ENCODE measurements around the gene ZNF79. TPM values are rescaled to one million over a fixed set of nuclear protein-coding genes. Genes with fewer than 3 reads are reported as not detected.

Gene ZNF79
- total and polyA plus RNA-seq, 2 experiments from 2014 or later, result 4.2 to 6.9 TPM

- no peaks in the 10 kb centered on the region for H3K79me2 ChIP-seq (ENCODE audit: insufficient read depth)
- in situ Hi-C loops (cut with MboI), result no loop called here
- no peaks in the 10 kb centered on the region for H3K36me3 ChIP-seq (ENCODE audit: low read depth)
- no peak overlapping the region for H3K27ac ChIP-seq
- TF ChIP-seq EZH2 (IDR thresholded peaks at IDR 0.05; ENCODE audit: insufficient read depth, poor library complexity, severe bottlenecking) (no peak), EZH2phosphoT487 (IDR thresholded peaks at IDR 0.05; ENCODE audit: insufficient read depth, low read depth) (no peak)
- H3K9me3 ChIP-seq (ENCODE audit: low read depth), result no peaks in the 10 kb centered on the region
- DNase-seq, result no peak
- H3K4me2 ChIP-seq (ENCODE audit: unreplicated experiment), result no peak overlapping the region
- no peaks in the 10 kb centered on the region for H4K20me1 ChIP-seq (ENCODE audit: insufficient read depth)
- no peak overlapping the region for H2AFZ ChIP-seq
- H3F3A ChIP-seq (ENCODE audit: insufficient read depth), result peaks cover 8% of the 10 kb centered on the region
- H3K4me3 ChIP-seq, result no peak overlapping the region
- H3K4me1 ChIP-seq (ENCODE audit: insufficient read depth), result 0 out of 2 replicates have a peak, but pooled peaks cover 9% of the 10 kb centered on the region
- H3K9ac ChIP-seq, result no peak overlapping the region
- peaks cover 63% of the 10 kb centered on the region for H3K27me3 ChIP-seq (replicated peaks; ENCODE audit: insufficient read depth)
- H3K9me2 ChIP-seq (ENCODE audit: insufficient read depth), result no peaks in the 10 kb centered on the region
- 79 to 88% methylated on average over 6 of the region's 6 CpGs for WGBS, 2 experiments (ENCODE audit: low coverage in 1 of 2, low lambda C conversion rate in 2 of 2, missing lambda C conversion rate in 2 of 2)
These were observed 35.3 kb upstream of the ZNF79 start for GRCh38 chr9:127388856-127389238.

GRCh38 chr9:127389381-127390247 lies 34.6 kb upstream of the ZNF79 start:
- Histone ChIP-seq H3F3A (ENCODE audit: insufficient read depth) (peaks cover 8% of the 10 kb centered on the region), H3K4me3 (no peak overlapping the region), H3K9me2 (ENCODE audit: insufficient read depth) (no peaks in the 10 kb centered on the region), H3K4me2 (ENCODE audit: unreplicated experiment) (no peak overlapping the region), H4K20me1 (ENCODE audit: insufficient read depth) (no peaks in the 10 kb centered on the region), H3K4me1 (ENCODE audit: insufficient read depth) (0 out of 2 replicates have a peak, but pooled peaks cover 9% of the 10 kb centered on the region), H3K36me3 (ENCODE audit: low read depth) (no peaks in the 10 kb centered on the region), H3K79me2 (ENCODE audit: insufficient read depth) (no peaks in the 10 kb centered on the region), H3K9me3 (ENCODE audit: low read depth) (no peaks in the 10 kb centered on the region), H3K27ac (no peak overlapping the region), H2AFZ (no peak overlapping the region), H3K9ac (no peak overlapping the region), H3K27me3 (replicated peaks; ENCODE audit: insufficient read depth) (peaks cover 57% of the 10 kb centered on the region)
- in situ Hi-C loops (cut with MboI), result no loop called here
- TF ChIP-seq EZH2 (IDR thresholded peaks at IDR 0.05; ENCODE audit: insufficient read depth, poor library complexity, severe bottlenecking), result no peak
- TF ChIP-seq EZH2phosphoT487 (IDR thresholded peaks at IDR 0.05; ENCODE audit: insufficient read depth, low read depth), result no peak
- 60 to 63% methylated on average over 4 of the region's 4 CpGs for WGBS, 2 experiments (ENCODE audit: low coverage in 1 of 2, low lambda C conversion rate in 2 of 2, missing lambda C conversion rate in 2 of 2)
- no peak for DNase-seq

GRCh38 chr9:127390248-127390545 lies 34.0 kb upstream of the ZNF79 start:
- WGBS, 2 experiments (ENCODE audit: low coverage in 1 of 2, low lambda C conversion rate in 2 of 2, missing lambda C conversion rate in 2 of 2), result 50 to 53% methylated on average over 2 of the region's 2 CpGs
- H4K20me1 ChIP-seq (ENCODE audit: insufficient read depth), result no peaks in the 10 kb centered on the region
- H3K79me2 ChIP-seq (ENCODE audit: insufficient read depth), result no peaks in the 10 kb centered on the region
- H3K27ac ChIP-seq, result no peak overlapping the region
- H3K4me2 ChIP-seq (ENCODE audit: unreplicated experiment), result no peak overlapping the region
- H3K9me2 ChIP-seq (ENCODE audit: insufficient read depth), result no peaks in the 10 kb centered on the region
- 0 out of 2 replicates have a peak, but pooled peaks cover 9% of the 10 kb centered on the region for H3K4me1 ChIP-seq (ENCODE audit: insufficient read depth)
- no peaks in the 10 kb centered on the region for H3K36me3 ChIP-seq (ENCODE audit: low read depth)
- TF ChIP-seq EZH2phosphoT487 (IDR thresholded peaks at IDR 0.05; ENCODE audit: insufficient read depth, low read depth) (no peak), EZH2 (IDR thresholded peaks at IDR 0.05; ENCODE audit: insufficient read depth, poor library complexity, severe bottlenecking) (no peak)
- no peaks in the 10 kb centered on the region for H3K9me3 ChIP-seq (ENCODE audit: low read depth)
- DNase-seq, result no peak
- in situ Hi-C loops (cut with MboI), result no loop called here
- H3F3A ChIP-seq (ENCODE audit: insufficient read depth), result peaks cover 8% of the 10 kb centered on the region
- H3K4me3 ChIP-seq, result no peak overlapping the region
- no peak overlapping the region for H2AFZ ChIP-seq
- H3K9ac ChIP-seq, result no peak overlapping the region
- peaks cover 58% of the 10 kb centered on the region for H3K27me3 ChIP-seq (replicated peaks; ENCODE audit: insufficient read depth)

- Histone ChIP-seq H3K79me2 (ENCODE audit: insufficient read depth) (no peaks in the 10 kb centered on the region), H3K9me2 (ENCODE audit: insufficient read depth) (no peaks in the 10 kb centered on the region), H3K9me3 (ENCODE audit: low read depth) (no peaks in the 10 kb centered on the region), H3K27me3 (replicated peaks; ENCODE audit: insufficient read depth) (peaks cover 60% of the 10 kb centered on the region), H3K27ac (no peak overlapping the region), H4K20me1 (ENCODE audit: insufficient read depth) (no peaks in the 10 kb centered on the region), H2AFZ (no peak overlapping the region), H3K36me3 (ENCODE audit: low read depth) (no peaks in the 10 kb centered on the region), H3F3A (ENCODE audit: insufficient read depth) (peaks cover 11% of the 10 kb centered on the region), H3K4me1 (ENCODE audit: insufficient read depth) (0 out of 2 replicates have a peak, but pooled peaks cover 9% of the 10 kb centered on the region), H3K4me3 (no peak overlapping the region), H3K9ac (no peak overlapping the region), H3K4me2 (ENCODE audit: unreplicated experiment) (no peak overlapping the region)
- WGBS, 2 experiments (ENCODE audit: low coverage in 1 of 2, low lambda C conversion rate in 2 of 2, missing lambda C conversion rate in 2 of 2), result 96 to 97% methylated on average over 5 of the region's 5 CpGs
- in situ Hi-C loops (cut with MboI), result no loop called here
- TF ChIP-seq EZH2phosphoT487 (IDR thresholded peaks at IDR 0.05; ENCODE audit: insufficient read depth, low read depth), result no peak
- TF ChIP-seq EZH2 (IDR thresholded peaks at IDR 0.05; ENCODE audit: insufficient read depth, poor library complexity, severe bottlenecking), result no peak
- DNase-seq, result no peak
These were observed 33.6 kb upstream of the ZNF79 start for GRCh38 chr9:127390563-127390962.
